Sigmoid colon (tissue), 4 donors: ENCODE results near the gene OLFM1.
"Not testable (repeated sequence)": the region's sequence is repeated elsewhere in the genome, so short reads cannot be mapped to it uniquely, and the experiment has no call there.

Experiments
- CTCF ChIP-seq, 4 experiments: fragments of 450-650 bp in 3 of 4; fragments of 200-600 bp in 1 of 4; IDR thresholded peaks; one replicate each; pipeline ENCODE4 v1.5.1; 2016 to 2019; ENCODE audit warnings: antibody characterized with exemption in 4 of 4, mild to moderate bottlenecking in 3 of 4, moderate library complexity in 2 of 4
- EP300 ChIP-seq, 4 donors: sonication (generic); formaldehyde crosslinking; IDR thresholded peaks; one replicate each; pipeline ENCODE4 v1.6.1; 2017; ENCODE audit warnings: antibody characterized with exemption in 4 of 4
- POLR2A ChIP-seq, 2 donors: fragments of 450-650 bp; IDR thresholded peaks; one replicate each; pipeline ENCODE4 v1.6.1; 2016; ENCODE audit warnings: antibody characterized with exemption in 2 of 2, mild to moderate bottlenecking in 2 of 2, moderate library complexity in 2 of 2

GRCh38 chr9:135111600-135111999 lies 24.1 kb downstream of the OLFM1 start:
- not testable (repeated sequence) for TF ChIP-seq CTCF, POLR2A, EP300 (IDR thresholded peaks at IDR 0.05)
